Measurements from ENCODE around the gene ASXL1.

DNA sequence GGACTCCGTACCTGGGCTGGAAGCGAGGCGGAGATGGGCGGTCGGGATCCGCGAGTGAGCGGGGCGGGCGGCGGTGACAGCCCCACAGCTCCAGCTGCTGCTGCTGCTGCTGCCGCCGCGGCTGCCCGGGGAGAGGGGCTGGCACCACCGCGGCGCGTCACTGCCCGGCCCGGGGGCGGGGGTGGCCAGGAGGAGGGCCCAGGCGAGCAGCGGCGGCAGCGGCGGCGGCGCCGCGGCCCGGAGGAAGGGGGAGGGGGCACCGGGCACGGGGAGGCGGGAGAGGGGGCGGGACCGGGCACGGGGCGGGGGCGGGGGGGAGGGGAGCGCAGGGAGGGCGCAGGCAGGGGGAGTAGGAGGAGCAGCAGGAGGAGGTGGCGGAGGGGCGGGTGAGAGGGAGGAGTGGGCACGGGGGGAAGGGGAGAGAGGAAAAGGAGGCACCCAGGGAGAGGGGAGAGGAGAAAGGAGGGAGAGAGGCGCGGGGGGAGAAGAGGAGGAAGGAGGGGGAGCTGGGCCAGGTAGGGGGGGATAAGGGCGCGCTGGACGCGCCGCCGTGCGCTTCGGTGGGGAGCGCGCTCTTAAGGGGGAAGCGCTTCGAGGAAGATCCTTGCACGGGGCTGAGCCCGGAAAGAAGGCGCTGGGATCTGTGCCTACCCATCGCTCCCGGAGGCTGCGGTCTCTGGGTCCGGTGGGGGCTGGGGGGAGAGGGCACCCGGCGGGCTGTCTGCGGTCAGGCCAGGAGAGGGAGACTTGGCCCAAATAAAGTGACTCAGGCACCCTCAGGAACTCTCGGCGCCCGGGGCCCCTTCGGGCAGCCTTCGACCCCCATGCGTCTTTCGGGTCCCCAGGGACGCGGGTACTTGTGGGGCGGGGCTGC, 125.5 kb downstream of the ASXL1 start:
- no peak for TF ChIP-seq CTCF (IDR thresholded peaks at IDR 0.05)
- no peak for TF ChIP-seq POLR2A (IDR thresholded peaks at IDR 0.05)

Measured in stomach (tissue), 4 donors.